H1 (cell line): ENCODE data around the gene ZBTB7B. TPM values are rescaled to one million over a fixed set of nuclear protein-coding genes. Genes with fewer than 3 reads are reported as not detected.

Source experiments
- CTCF ChIA-PET: fragments of 300-600 bp; sonication (Branson Sonifier 250); formaldehyde crosslinking; loops from one replicate; lab custom pipeline; 2021; ENCODE audit not compliant: partially characterized antibody; lab: Charles Lee
- POLR2A ChIA-PET: fragments of 300-600 bp; sonication (Branson Sonifier 250); formaldehyde crosslinking; loops from one replicate; lab custom pipeline; 2021; ENCODE audit warnings: inconsistent platforms; ENCODE audit not compliant: partially characterized antibody; lab: Charles Lee
- DNase-seq, 2 experiments: peaks; one replicate each; pipeline versions ENCODE4 v3.0.0 to v3.0.0-alpha.2; 2010 to 2022; ENCODE audit warnings: low spot score in 2 of 2, low read depth in 1 of 2, mixed read lengths in 1 of 2
- FAIRE-seq: peaks from 2 replicates; lab custom pipeline; 2011; peaks lifted over from hg19 to GRCh38; lab: Jason Lieb, UNC
- H2AFZ ChIP-seq: 2 replicates; pipeline ENCODE4 v1.8.1; 2012; ENCODE audit warnings: low read length, inconsistent platforms
- H2AK5ac ChIP-seq: 2 replicates; pipeline ENCODE4 v1.6.1; 2013; ENCODE audit warnings: low read depth, low read length
- H2BK120ac ChIP-seq: replicated peaks from 2 replicates; pipeline ENCODE3; 2013; ENCODE audit warnings: low read depth, low read length, inconsistent platforms
- H2BK12ac ChIP-seq: 2 replicates; pipeline ENCODE4 v1.6.1; 2013; ENCODE audit warnings: low read depth, low read length
- H2BK15ac ChIP-seq: 2 replicates; pipeline ENCODE4 v1.6.1; 2013; ENCODE audit warnings: low read length
- H2BK20ac ChIP-seq: 2 replicates; pipeline ENCODE4 v1.6.1; 2013; ENCODE audit warnings: low read length
- H2BK5ac ChIP-seq: 2 replicates; pipeline ENCODE4 v1.6.1; 2013; ENCODE audit warnings: low read depth, low read length
- H3K14ac ChIP-seq: 2 replicates; pipeline ENCODE4 v1.6.1; 2013; ENCODE audit warnings: inconsistent platforms; ENCODE audit not compliant: insufficient read length
- H3K18ac ChIP-seq: 2 replicates; pipeline ENCODE4 v1.6.1; 2013; ENCODE audit warnings: low read length; ENCODE audit errors: extremely low read depth
- H3K23ac ChIP-seq: 2 replicates; pipeline ENCODE4 v1.6.1; 2013; ENCODE audit warnings: inconsistent platforms; ENCODE audit not compliant: insufficient read length
- H3K23me2 ChIP-seq: 2 replicates; pipeline ENCODE4 v1.6.1; 2013; ENCODE audit warnings: low read depth, low read length
- H3K27ac ChIP-seq: 2 replicates; pipeline ENCODE4 v1.6.1; 2011; ENCODE audit warnings: low read depth, low read length, inconsistent platforms
- H3K27me3 ChIP-seq, 4 experiments: replicated peaks in 1 of 4; 1 replicate in 1 of 4; 2 replicates in 3 of 4; pipeline versions ENCODE4 v1.6.1 to v1.8.1; 2011 to 2013; ENCODE audit warnings: low read length in 3 of 4, mild to moderate bottlenecking in 3 of 4, inconsistent platforms in 2 of 4, mixed read lengths in 2 of 4, moderate library complexity in 1 of 4; ENCODE audit not compliant: control insufficient read depth in 3 of 4, insufficient read depth in 3 of 4; ENCODE audit errors: extremely low read depth in 1 of 4
- H3K36me3 ChIP-seq, 4 experiments: 2 replicates each; pipeline versions ENCODE4 v1.6.1 to v1.8.1; 2011 to 2013; ENCODE audit warnings: mild to moderate bottlenecking in 4 of 4, low read length in 3 of 4, moderate library complexity in 2 of 4, control low read depth in 1 of 4, inconsistent platforms in 1 of 4; ENCODE audit not compliant: insufficient read depth in 4 of 4, control insufficient read depth in 2 of 4
- H3K4ac ChIP-seq: replicated peaks from 2 replicates; pipeline ENCODE3; 2013; ENCODE audit warnings: low read length, low read depth, mixed read lengths, inconsistent platforms; ENCODE audit not compliant: insufficient read length
- H3K4me1 ChIP-seq, 4 experiments: replicated peaks in 1 of 4; 1 replicate in 1 of 4; 2 replicates in 3 of 4; pipeline versions ENCODE4 v1.6.1 to v1.8.1; 2011 to 2013; ENCODE audit warnings: low read length in 3 of 4, inconsistent platforms in 2 of 4, mixed read lengths in 1 of 4; ENCODE audit not compliant: insufficient read depth in 4 of 4, control insufficient read depth in 3 of 4
- H3K4me2 ChIP-seq, 2 experiments: 2 replicates each; pipeline versions ENCODE4 v1.6.1 to v1.8.1; 2011 to 2013; ENCODE audit warnings: low read depth in 2 of 2, low read length in 2 of 2, control low read depth in 1 of 2, inconsistent platforms in 1 of 2, mild to moderate bottlenecking in 1 of 2; ENCODE audit not compliant: insufficient read depth in 1 of 2
- H3K4me3 ChIP-seq, 4 experiments: fragments of 200-600, 300-600 bp in 1 of 4; sonication (generic), shearing (Covaris generic), sonication (Bioruptor Twin) in 1 of 4; 2 replicates each; pipeline versions ENCODE4 v1.5.1 to v1.8.1; 2011 to 2016; ENCODE audit warnings: low read length in 4 of 4, low read depth in 3 of 4, control low read depth in 2 of 4, inconsistent platforms in 2 of 4, mild to moderate bottlenecking in 2 of 4, mixed read lengths in 1 of 4, moderate library complexity in 1 of 4; ENCODE audit not compliant: insufficient read depth in 2 of 4; ENCODE audit errors: extremely low read depth in 1 of 4
- H3K56ac ChIP-seq: replicated peaks from 2 replicates; pipeline ENCODE3; 2013; ENCODE audit warnings: low read depth, mild to moderate bottlenecking, mixed read lengths, low read length, inconsistent platforms; ENCODE audit not compliant: insufficient read length
- H3K79me1 ChIP-seq: 2 replicates; pipeline ENCODE4 v1.6.1; 2013; ENCODE audit warnings: low read depth, low read length, control low read depth
- H3K79me2 ChIP-seq, 2 experiments: 2 replicates each; pipeline versions ENCODE4 v1.6.1 to v1.8.1; 2012 to 2013; ENCODE audit warnings: low read length in 2 of 2, mild to moderate bottlenecking in 2 of 2, inconsistent platforms in 1 of 2; ENCODE audit not compliant: insufficient read depth in 2 of 2, control insufficient read depth in 1 of 2
- H3K9ac ChIP-seq, 4 experiments: replicated peaks in 1 of 4; 1 replicate in 1 of 4; 2 replicates in 3 of 4; pipeline versions ENCODE4 v1.6.1 to v1.8.1; 2011 to 2013; ENCODE audit warnings: low read depth in 3 of 4, low read length in 3 of 4, control low read depth in 2 of 4, mild to moderate bottlenecking in 2 of 4, moderate library complexity in 2 of 4, inconsistent platforms in 1 of 4; ENCODE audit errors: extremely low read depth in 1 of 4
- H3K9me3 ChIP-seq, 2 experiments: 2 replicates each; pipeline versions ENCODE4 v1.6.1 to v1.8.1; 2012 to 2013; ENCODE audit warnings: mild to moderate bottlenecking in 2 of 2, moderate library complexity in 2 of 2, control low read depth in 1 of 2, inconsistent platforms in 1 of 2, low read depth in 1 of 2, low read length in 1 of 2, mixed read lengths in 1 of 2; ENCODE audit not compliant: insufficient read depth in 2 of 2
- H4K20me1 ChIP-seq, 2 experiments: replicated peaks in 1 of 2; 2 replicates each; pipeline versions ENCODE3 to v1.8.1; 2011 to 2013; ENCODE audit warnings: inconsistent platforms in 2 of 2, low read length in 2 of 2, mild to moderate bottlenecking in 1 of 2; ENCODE audit not compliant: insufficient read depth in 2 of 2, control insufficient read depth in 1 of 2
- H4K5ac ChIP-seq: 2 replicates; pipeline ENCODE4 v1.6.1; 2013; ENCODE audit warnings: low read length, low read depth, mixed read lengths, inconsistent platforms; ENCODE audit not compliant: insufficient read length
- H4K8ac ChIP-seq: 2 replicates; pipeline ENCODE4 v1.8.0; 2013; ENCODE audit warnings: mild to moderate bottlenecking, moderate library complexity, low read length, inconsistent platforms; ENCODE audit not compliant: insufficient read depth; ENCODE audit errors: extremely low read depth
- H4K91ac ChIP-seq: replicated peaks from 2 replicates; pipeline ENCODE3; 2013; ENCODE audit warnings: low read length, mixed read lengths, inconsistent platforms; ENCODE audit not compliant: insufficient read length
- CBX5 ChIP-seq: fragments of 300-800, 300-1000 bp; sonication (generic); IDR thresholded peaks from 2 replicates; pipeline ENCODE4 v1.7.1; 2016; ENCODE audit warnings: antibody characterized with exemption, low read length, low read depth
- CHD1 ChIP-seq: IDR thresholded peaks from 2 replicates; pipeline ENCODE4 v1.6.1; 2012; ENCODE audit warnings: low read depth, low read length, improper control_type of control experiment
- CHD2 ChIP-seq: IDR thresholded peaks from 2 replicates; pipeline ENCODE4 v1.6.1; 2012; ENCODE audit warnings: low read length, improper control_type of control experiment
- RAD21 ChIP-seq, 2 experiments: IDR thresholded peaks in 1 of 2; conservative IDR thresholded peaks in 1 of 2; 2 replicates each; pipeline ENCODE4 v1.6.1; 2011; ENCODE audit warnings: low read depth in 2 of 2, low read length in 2 of 2, improper control_type of control experiment in 1 of 2, inconsistent platforms in 1 of 2, mild to moderate bottlenecking in 1 of 2, moderate library complexity in 1 of 2
- RNF2 ChIP-seq: fragments of 200-900, 300-1000 bp; sonication (generic); IDR thresholded peaks from 2 replicates; pipeline ENCODE4 v1.7.1; 2016; ENCODE audit warnings: borderline replicate concordance, low read depth, mild to moderate bottlenecking, antibody characterized with exemption, low read length; ENCODE audit not compliant: poor library complexity, severe bottlenecking; ENCODE audit errors: missing control alignments
- SIN3A ChIP-seq, 2 experiments: IDR thresholded peaks in 1 of 2; conservative IDR thresholded peaks in 1 of 2; 2 replicates each; pipeline ENCODE4 v1.6.1; 2011 to 2012; ENCODE audit warnings: low read length in 2 of 2, improper control_type of control experiment in 1 of 2, low read depth in 1 of 2, mild to moderate bottlenecking in 1 of 2
- TAF7 ChIP-seq: optimal IDR thresholded peaks from 2 replicates; pipeline ENCODE3; 2011; ENCODE audit warnings: low read depth, mild to moderate bottlenecking, inconsistent platforms, low read length, moderate library complexity, borderline replicate concordance
- TBP ChIP-seq: IDR thresholded peaks from 2 replicates; pipeline ENCODE4 v1.6.1; 2011; ENCODE audit warnings: low read depth, low read length, improper control_type of control experiment
- WGBS, 2 experiments: shearing (Covaris generic) in 1 of 2; methylation state at CpG; one replicate each; pipeline versions ENCODE4 v1.1.6 to v1.1.7; 2013 to 2015; ENCODE audit warnings: low lambda C conversion rate in 2 of 2, mixed read lengths in 2 of 2, inconsistent platforms in 1 of 2, low coverage in 1 of 2, missing lambda C conversion rate in 1 of 2; ENCODE audit not compliant: insufficient replicate concordance in 2 of 2, insufficient coverage in 1 of 2, insufficient read length in 1 of 2; ENCODE audit errors: extremely low coverage in 1 of 2, missing lambda C conversion rate in 1 of 2; 5-methylcytosine and 5-hydroxymethylcytosine counted together
- polyA plus RNA-seq, 7 experiments: library from polyadenylated mRNA; depleted of rRNA in 3 of 7; stranded (reverse) in 5 of 7; unstranded in 2 of 7; fragments of >200 nt in 5 of 7; fragments of 200-250 nt in 2 of 7; gene quantifications; 1 replicate in 5 of 7; 2 replicates in 1 of 7; 4 replicates in 1 of 7; pipeline versions ENCODE4 v1.2.1 to v1.2.3, GENCODE V29; 2011 to 2013; ENCODE audit warnings: missing spikeins in 2 of 7, mixed read lengths in 2 of 7
- total RNA-seq: library from RNA; stranded (reverse); fragmentation: NEBNext Ultra II Directional; extraction: Animal tissue kit (Norgen Biotek cat#: 25700); gene quantifications from 2 replicates; pipeline ENCODE4 v1.2.1, GENCODE V29; 2021
- TF ChIP-seq, protein P1 (sequence below): IDR thresholded peaks from 2 replicates; pipeline ENCODE4 v1.6.1; 2012; ENCODE audit warnings: inconsistent platforms

ZBTB7B gene
- total and polyA plus RNA-seq, 2 of the 8 experiments (the other 6 are each of a cell fraction or from before 2014, with no cell fraction given) = 24.5 to 36.9 TPM

DNA sequence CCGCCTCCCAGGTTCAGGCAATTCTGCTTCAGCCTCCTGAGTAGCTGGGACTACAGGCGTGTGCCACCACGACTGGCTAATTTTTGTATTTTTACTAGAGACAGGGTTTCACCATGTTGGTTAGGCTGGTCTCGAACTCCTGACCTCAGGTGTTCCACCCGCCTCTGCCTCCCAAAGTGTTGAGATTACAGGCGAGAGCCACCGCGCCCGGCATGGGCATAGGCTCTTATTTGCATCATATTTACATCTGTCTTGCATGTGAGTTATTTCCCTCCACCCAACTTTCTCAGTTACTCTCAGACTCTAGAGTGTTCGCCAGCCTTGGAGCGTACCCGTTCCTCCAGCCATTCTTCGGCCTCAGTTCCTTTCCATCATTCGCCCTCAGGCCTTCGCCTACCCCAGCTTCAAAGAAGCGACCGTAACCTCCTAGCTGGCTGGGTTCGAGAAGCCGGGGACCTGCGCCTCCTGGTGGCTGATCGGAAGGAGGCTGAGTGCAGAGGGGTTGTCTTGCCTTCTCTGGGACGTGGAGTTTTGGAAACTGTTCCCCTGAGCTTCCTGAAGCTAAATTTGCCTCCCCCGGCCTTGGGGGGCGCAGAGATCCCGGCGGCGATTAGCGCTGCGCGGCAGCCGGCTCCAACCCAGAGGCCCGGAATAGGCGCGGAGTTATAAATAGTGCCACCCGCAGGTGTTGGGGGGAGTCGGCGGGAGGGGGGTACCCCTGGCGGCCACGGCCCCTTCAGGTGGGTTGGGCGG, 3.6 kb upstream of the ZBTB7B start:
- FAIRE-seq (no peak), DNase-seq (peak in 1 of 2 experiments; percentile 89)
- Histone ChIP-seq H3K14ac (no peak overlapping the region), H3K9me3 (no peaks in the 10 kb centered on the region), H3K27me3 (no peaks in the 10 kb centered on the region), H3K23ac (no peak overlapping the region), H3K4ac (no peak overlapping the region), H4K20me1 (no peaks in the 10 kb centered on the region), H4K8ac (no peak overlapping the region), H2BK12ac (no peak overlapping the region), H2BK120ac (no peak overlapping the region), H3K27ac (no peak overlapping the region), H3K23me2 (peaks cover 15% of the 10 kb centered on the region; the same call in 1 of the 2 replicates), H3K4me3 (peak overlapping the region; percentile 1 to 68 (median 44); a peak in 6 of 8 replicates), H3K56ac (no peak overlapping the region), H3K79me1 (no peaks in the 10 kb centered on the region), H4K91ac (no peak overlapping the region), H3K79me2 (peaks cover 0 to 11% of the 10 kb centered on the region in 2 experiments; a peak in 2 of 4 replicates), H3K4me1 (peaks cover 0 to 2% (median under 1%) of the 10 kb centered on the region in 4 experiments; a peak in 3 of 7 replicates), H2BK20ac (0 out of 2 replicates have a peak overlapping the region, but pooled peaks have one; percentile 72), H3K9ac (peak overlapping the region in 2 of 4 experiments; percentile 3 to 38; a peak in 2 of 7 replicates), H3K4me2 (peak overlapping the region; percentile 62 to 79), H2BK15ac (peak overlapping the region; percentile 18; the same call in 1 of the 2 replicates), H2AFZ (no peak overlapping the region), H3K36me3 (no peaks in the 10 kb centered on the region), H2BK5ac (no peak overlapping the region), H2AK5ac (no peak overlapping the region), H4K5ac (no peak overlapping the region), H3K18ac (no peak overlapping the region)
- 23% methylated on average over 36 of the region's 40 CpGs; no CpG with 5 or more reads in 1 of the 2 experiments for WGBS, 2 experiments
- POLR2A ChIA-PET = interaction anchor here (0.7 to 42.8 kb wide), 11 partner anchors 9 to 204 kb away, joined by 3 to 702 read pairs (median 6); partner anchors contain the start of genes ADAM15, CKS1B, FLAD1 and PBXIP1
- CTCF ChIA-PET = interaction anchor here (0.6 to 14.0 kb wide), 16 partner anchors 16 to 134 kb away, joined by 3 to 334 read pairs (median 9); partner anchors contain the start of genes ADAM15, CKS1B, EFNA4 and FLAD1
- TF ChIP-seq TAF7 (peak; percentile 80), RAD21 (IDR thresholded peaks at IDR 0.05 in 1 of 2, conservative IDR thresholded peaks at IDR 0.05 in 1 of 2; ENCODE audit: low read depth in 2 of 2, low read length in 2 of 2) (peak; percentile 63 to 76), TBP (peak; percentile 76), CHD2 (peak; percentile 47; the same call in 1 of the 2 replicates), SIN3A (conservative IDR thresholded peaks at IDR 0.05 in 1 of 2, IDR thresholded peaks at IDR 0.05 in 1 of 2; ENCODE audit: low read depth in 1 of 2, low read length in 2 of 2) (peak in 1 of 2 experiments; percentile 73; a peak in 2 of 4 replicates), RNF2 (no peak), CHD1 (no peak), CBX5 (no peak)
- TF ChIP-seq, protein P1, sequence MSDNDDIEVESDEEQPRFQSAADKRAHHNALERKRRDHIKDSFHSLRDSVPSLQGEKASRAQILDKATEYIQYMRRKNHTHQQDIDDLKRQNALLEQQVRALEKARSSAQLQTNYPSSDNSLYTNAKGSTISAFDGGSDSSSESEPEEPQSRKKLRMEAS = peak; percentile 37; the same call in 1 of the 2 replicates
